ENCODE data around the gene LCN12. TPM values are rescaled to one million over a fixed set of nuclear protein-coding genes. Genes with fewer than 3 reads are reported as not detected.

The LCN12 gene
- total RNA-seq, 1 experiment from 2014 or later, result 4.2 TPM

DNA sequence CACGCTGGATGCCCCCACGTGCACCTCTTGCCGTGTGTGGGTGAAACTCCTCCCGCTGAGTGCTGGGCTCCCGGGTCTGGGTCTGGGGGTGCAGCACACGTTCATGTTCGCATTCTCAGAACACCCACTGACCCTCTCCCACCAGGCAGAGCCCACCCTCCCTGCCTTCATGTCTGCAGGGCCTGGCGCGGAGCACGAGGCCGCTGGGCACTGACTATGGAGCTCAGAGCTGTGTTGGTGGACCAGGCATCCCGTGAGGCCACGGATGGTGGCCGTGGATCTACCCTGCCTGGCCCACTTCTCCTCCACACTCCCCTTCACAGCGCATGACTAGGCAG is 8.8 kb downstream of the LCN12 start:
- ChIA-PET RAD21 (ENCODE audit: low non-redundant PET in 1 of 2, low total read pairs in 2 of 2, uncharacterized antibody in 2 of 2, unreplicated experiment in 2 of 2) (no interaction called here), CTCF (no interaction called here), POLR2A (no interaction called here)
- ATAC-seq, result no peak
- intact Hi-C loops (cut with micrococcal nuclease), result no loop called here
- Histone ChIP-seq H2AFZ (ENCODE audit: low read depth, low read length, poor library complexity, severe bottlenecking) (no peak overlapping the region), H4K20me1 (ENCODE audit: insufficient read depth) (no peaks in the 10 kb centered on the region), H3K4me1 (ENCODE audit: control insufficient read depth in 1 of 2, insufficient read depth in 2 of 2, low read length in 2 of 2) (peaks cover 11 to 26% of the 10 kb centered on the region in 2 experiments), H3K9me3 (ENCODE audit: control insufficient read depth in 1 of 2, insufficient read depth in 1 of 2, low read depth in 1 of 2, low read length in 2 of 2) (no peaks in the 10 kb centered on the region), H3K4me2 (ENCODE audit: low read length) (no peak overlapping the region), H3K27me3 (ENCODE audit: insufficient read depth, low read length) (no peaks in the 10 kb centered on the region), H3K36me3 (ENCODE audit: control insufficient read depth in 1 of 2, insufficient read depth in 2 of 2, low read length in 2 of 2) (no peaks in the 10 kb centered on the region), H3K79me2 (ENCODE audit: insufficient read depth, low read length) (no peaks in the 10 kb centered on the region), H3K9ac (ENCODE audit: low read length) (no peak overlapping the region), H3K27ac (ENCODE audit: low read depth, low read length) (no peak overlapping the region), H3K9me2 (ENCODE audit: insufficient read depth) (no peaks in the 10 kb centered on the region), H3K4me3 (replicated peaks in 1 of 2; ENCODE audit: low read depth in 1 of 2, low read length in 2 of 2) (no peak overlapping the region)
- no peak for DNase-seq (ENCODE audit: low read depth, low spot score)
- BruUV-seq (replicated peaks), result no TSS peak
- TF ChIP-seq ZFX (IDR thresholded peaks at IDR 0.05), result no peak

DNA sequence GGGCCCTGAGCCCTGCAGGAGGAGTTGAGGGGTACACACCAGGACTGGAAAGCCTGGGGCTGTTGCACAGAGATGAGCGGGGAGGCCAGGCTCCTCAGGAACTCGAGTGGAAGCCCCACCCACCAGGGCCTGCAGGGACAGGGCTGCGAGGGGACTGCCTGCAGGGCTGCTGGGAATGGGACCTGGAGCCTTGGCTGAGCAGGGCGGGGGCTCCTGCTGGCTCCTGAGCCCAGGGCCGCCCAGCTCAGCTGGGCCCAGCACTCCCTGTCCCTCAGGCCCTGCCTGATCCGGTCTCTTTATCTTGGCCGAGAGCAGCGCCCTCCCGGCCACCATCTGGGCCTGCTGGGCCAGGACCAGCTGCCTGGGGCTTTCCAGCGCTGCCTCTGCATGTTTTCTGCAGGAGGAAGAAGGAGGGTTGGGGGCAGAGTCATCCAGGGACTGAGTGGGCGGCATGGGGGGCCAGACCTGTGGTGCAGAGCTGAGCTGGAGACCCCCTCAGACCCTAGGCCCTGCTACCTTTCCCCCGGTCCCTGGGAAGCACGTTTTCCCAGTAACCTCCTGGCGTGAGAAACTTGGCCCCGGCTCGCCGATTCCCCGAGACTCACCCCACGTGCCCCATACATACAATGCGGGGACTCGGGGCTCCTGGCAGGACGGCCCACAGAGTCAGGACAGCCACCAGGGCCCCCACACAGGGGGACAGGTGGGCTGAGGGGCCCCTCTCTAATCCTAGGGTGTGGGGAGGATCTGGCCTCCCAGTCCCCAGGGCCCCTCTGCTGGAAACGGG is 9.4 kb downstream of the LCN12 start:
- intact Hi-C loops (cut with micrococcal nuclease), result no loop called here
- POLR2A ChIA-PET, result no interaction called here
- H4K20me1 ChIP-seq (ENCODE audit: insufficient read depth), result no peaks in the 10 kb centered on the region
- CTCF ChIA-PET, result no interaction called here
- no peaks in the 10 kb centered on the region for H3K79me2 ChIP-seq (ENCODE audit: insufficient read depth, low read length)
- H3K27ac ChIP-seq (ENCODE audit: low read depth, low read length), result no peak overlapping the region
- no peak overlapping the region for H3K9ac ChIP-seq (ENCODE audit: low read length)
- H3K9me3 ChIP-seq (ENCODE audit: control insufficient read depth in 1 of 2, insufficient read depth in 1 of 2, low read depth in 1 of 2, low read length in 2 of 2), result no peaks in the 10 kb centered on the region
- H3K36me3 ChIP-seq (ENCODE audit: control insufficient read depth in 1 of 2, insufficient read depth in 2 of 2, low read length in 2 of 2), result no peaks in the 10 kb centered on the region
- RAD21 ChIA-PET (ENCODE audit: low non-redundant PET in 1 of 2, low total read pairs in 2 of 2, uncharacterized antibody in 2 of 2, unreplicated experiment in 2 of 2), result no interaction called here
- no peak overlapping the region for H3K4me2 ChIP-seq (ENCODE audit: low read length)
- no peak overlapping the region for H3K4me3 ChIP-seq (replicated peaks in 1 of 2; ENCODE audit: low read depth in 1 of 2, low read length in 2 of 2)
- no peak overlapping the region for H2AFZ ChIP-seq (ENCODE audit: low read depth, low read length, poor library complexity, severe bottlenecking)
- no peaks in the 10 kb centered on the region for H3K9me2 ChIP-seq (ENCODE audit: insufficient read depth)
- no peak for ATAC-seq
- no peak for DNase-seq (ENCODE audit: low read depth, low spot score)
- H3K27me3 ChIP-seq (ENCODE audit: insufficient read depth, low read length), result no peaks in the 10 kb centered on the region
- no peak for TF ChIP-seq ZFX (IDR thresholded peaks at IDR 0.05)
- TF ChIP-seq POLR2AphosphoS5 (IDR thresholded peaks at IDR 0.05; ENCODE audit: low read depth, low read length), result no peak
- no peak for TF ChIP-seq CBX3 (IDR thresholded peaks at IDR 0.05; ENCODE audit: low read depth)
- no peak for TF ChIP-seq SP1 (IDR thresholded peaks at IDR 0.05; ENCODE audit: low read depth)
- no peak for TF ChIP-seq JUND (IDR thresholded peaks at IDR 0.05)
- TF ChIP-seq EZH2phosphoT487 (IDR thresholded peaks at IDR 0.05; ENCODE audit: borderline replicate concordance), result no peak
- no peak for TF ChIP-seq CEBPB (IDR thresholded peaks at IDR 0.05; ENCODE audit: low read depth)
- TF ChIP-seq, protein P1, sequence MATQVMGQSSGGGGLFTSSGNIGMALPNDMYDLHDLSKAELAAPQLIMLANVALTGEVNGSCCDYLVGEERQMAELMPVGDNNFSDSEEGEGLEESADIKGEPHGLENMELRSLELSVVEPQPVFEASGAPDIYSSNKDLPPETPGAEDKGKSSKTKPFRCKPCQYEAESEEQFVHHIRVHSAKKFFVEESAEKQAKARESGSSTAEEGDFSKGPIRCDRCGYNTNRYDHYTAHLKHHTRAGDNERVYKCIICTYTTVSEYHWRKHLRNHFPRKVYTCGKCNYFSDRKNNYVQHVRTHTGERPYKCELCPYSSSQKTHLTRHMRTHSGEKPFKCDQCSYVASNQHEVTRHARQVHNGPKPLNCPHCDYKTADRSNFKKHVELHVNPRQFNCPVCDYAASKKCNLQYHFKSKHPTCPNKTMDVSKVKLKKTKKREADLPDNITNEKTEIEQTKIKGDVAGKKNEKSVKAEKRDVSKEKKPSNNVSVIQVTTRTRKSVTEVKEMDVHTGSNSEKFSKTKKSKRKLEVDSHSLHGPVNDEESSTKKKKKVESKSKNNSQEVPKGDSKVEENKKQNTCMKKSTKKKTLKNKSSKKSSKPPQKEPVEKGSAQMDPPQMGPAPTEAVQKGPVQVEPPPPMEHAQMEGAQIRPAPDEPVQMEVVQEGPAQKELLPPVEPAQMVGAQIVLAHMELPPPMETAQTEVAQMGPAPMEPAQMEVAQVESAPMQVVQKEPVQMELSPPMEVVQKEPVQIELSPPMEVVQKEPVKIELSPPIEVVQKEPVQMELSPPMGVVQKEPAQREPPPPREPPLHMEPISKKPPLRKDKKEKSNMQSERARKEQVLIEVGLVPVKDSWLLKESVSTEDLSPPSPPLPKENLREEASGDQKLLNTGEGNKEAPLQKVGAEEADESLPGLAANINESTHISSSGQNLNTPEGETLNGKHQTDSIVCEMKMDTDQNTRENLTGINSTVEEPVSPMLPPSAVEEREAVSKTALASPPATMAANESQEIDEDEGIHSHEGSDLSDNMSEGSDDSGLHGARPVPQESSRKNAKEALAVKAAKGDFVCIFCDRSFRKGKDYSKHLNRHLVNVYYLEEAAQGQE (IDR thresholded peaks at IDR 0.05; ENCODE audit: low read depth), result no peak
- TF ChIP-seq, protein P2, sequence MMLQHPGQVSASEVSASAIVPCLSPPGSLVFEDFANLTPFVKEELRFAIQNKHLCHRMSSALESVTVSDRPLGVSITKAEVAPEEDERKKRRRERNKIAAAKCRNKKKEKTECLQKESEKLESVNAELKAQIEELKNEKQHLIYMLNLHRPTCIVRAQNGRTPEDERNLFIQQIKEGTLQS (IDR thresholded peaks at IDR 0.05), result no peak
- no peak for TF ChIP-seq POLR2A (IDR thresholded peaks at IDR 0.05; ENCODE audit: borderline replicate concordance, extremely low read depth, insufficient read depth, insufficient read length)
- TF ChIP-seq, protein P3, sequence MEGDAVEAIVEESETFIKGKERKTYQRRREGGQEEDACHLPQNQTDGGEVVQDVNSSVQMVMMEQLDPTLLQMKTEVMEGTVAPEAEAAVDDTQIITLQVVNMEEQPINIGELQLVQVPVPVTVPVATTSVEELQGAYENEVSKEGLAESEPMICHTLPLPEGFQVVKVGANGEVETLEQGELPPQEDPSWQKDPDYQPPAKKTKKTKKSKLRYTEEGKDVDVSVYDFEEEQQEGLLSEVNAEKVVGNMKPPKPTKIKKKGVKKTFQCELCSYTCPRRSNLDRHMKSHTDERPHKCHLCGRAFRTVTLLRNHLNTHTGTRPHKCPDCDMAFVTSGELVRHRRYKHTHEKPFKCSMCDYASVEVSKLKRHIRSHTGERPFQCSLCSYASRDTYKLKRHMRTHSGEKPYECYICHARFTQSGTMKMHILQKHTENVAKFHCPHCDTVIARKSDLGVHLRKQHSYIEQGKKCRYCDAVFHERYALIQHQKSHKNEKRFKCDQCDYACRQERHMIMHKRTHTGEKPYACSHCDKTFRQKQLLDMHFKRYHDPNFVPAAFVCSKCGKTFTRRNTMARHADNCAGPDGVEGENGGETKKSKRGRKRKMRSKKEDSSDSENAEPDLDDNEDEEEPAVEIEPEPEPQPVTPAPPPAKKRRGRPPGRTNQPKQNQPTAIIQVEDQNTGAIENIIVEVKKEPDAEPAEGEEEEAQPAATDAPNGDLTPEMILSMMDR (IDR thresholded peaks at IDR 0.05 in 2 of 3, conservative IDR thresholded peaks at IDR 0.05 in 1 of 3; ENCODE audit: borderline replicate concordance in 1 of 3, insufficient read depth in 1 of 3, low read depth in 2 of 3, low read length in 2 of 3), result no peak
- TF ChIP-seq SRF (IDR thresholded peaks at IDR 0.05; ENCODE audit: low read depth), result no peak
- BruUV-seq (replicated peaks), result no TSS peak
- H3K4me1 ChIP-seq (ENCODE audit: control insufficient read depth in 1 of 2, insufficient read depth in 2 of 2, low read length in 2 of 2), result peaks cover 11 to 28% of the 10 kb centered on the region in 2 experiments
